Gastrocnemius medialis (tissue), 4 donors: ENCODE results near the gene SERPINE1.

Experiments
- POLR2A ChIP-seq, 2 donors: fragments of 450-650 bp; IDR thresholded peaks; one replicate each; pipeline ENCODE4 v1.6.1; 2017; ENCODE audit warnings: antibody characterized with exemption in 2 of 2, mild to moderate bottlenecking in 2 of 2, moderate library complexity in 2 of 2
- TF ChIP-seq, protein P1 (sequence below), 5 experiments: fragments of 450-650 bp in 3 of 5; fragments of 200-600 bp in 2 of 5; sonication (generic) in 2 of 5; IDR thresholded peaks in 4 of 5; conservative IDR thresholded peaks in 1 of 5; 1 replicate in 4 of 5; 2 replicates in 1 of 5; pipeline ENCODE4 v1.5.1; 2016 to 2019; ENCODE audit warnings: antibody characterized with exemption in 5 of 5, mild to moderate bottlenecking in 3 of 5, moderate library complexity in 3 of 5

DNA sequence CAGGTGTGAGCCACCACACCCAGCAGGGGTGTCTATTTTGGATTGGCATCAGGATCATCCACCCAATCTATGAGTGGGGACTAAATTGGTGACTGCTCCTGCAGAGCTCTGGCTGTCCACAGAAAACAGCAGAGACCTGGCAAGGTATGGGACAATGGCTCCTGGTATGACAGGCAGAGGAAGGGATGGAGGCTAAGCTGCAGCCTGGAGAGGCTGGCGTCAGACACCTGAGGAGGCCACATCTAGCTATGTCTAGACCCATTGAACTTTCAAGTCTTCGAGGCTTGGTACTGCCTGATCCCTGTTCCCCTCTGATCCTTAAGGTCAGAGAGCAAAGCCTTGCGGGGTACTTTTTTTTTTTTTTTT is 3.2 kb upstream of the SERPINE1 start:
- TF ChIP-seq, protein P1, sequence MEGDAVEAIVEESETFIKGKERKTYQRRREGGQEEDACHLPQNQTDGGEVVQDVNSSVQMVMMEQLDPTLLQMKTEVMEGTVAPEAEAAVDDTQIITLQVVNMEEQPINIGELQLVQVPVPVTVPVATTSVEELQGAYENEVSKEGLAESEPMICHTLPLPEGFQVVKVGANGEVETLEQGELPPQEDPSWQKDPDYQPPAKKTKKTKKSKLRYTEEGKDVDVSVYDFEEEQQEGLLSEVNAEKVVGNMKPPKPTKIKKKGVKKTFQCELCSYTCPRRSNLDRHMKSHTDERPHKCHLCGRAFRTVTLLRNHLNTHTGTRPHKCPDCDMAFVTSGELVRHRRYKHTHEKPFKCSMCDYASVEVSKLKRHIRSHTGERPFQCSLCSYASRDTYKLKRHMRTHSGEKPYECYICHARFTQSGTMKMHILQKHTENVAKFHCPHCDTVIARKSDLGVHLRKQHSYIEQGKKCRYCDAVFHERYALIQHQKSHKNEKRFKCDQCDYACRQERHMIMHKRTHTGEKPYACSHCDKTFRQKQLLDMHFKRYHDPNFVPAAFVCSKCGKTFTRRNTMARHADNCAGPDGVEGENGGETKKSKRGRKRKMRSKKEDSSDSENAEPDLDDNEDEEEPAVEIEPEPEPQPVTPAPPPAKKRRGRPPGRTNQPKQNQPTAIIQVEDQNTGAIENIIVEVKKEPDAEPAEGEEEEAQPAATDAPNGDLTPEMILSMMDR (IDR thresholded peaks at IDR 0.05 in 4 of 5, conservative IDR thresholded peaks at IDR 0.05 in 1 of 5): no peak
- TF ChIP-seq POLR2A (IDR thresholded peaks at IDR 0.05): no peak
